GM12878 (cell line): ENCODE results near the gene NCKAP5L.

Experiments used
- CTCF ChIP-seq, 3 experiments: IDR thresholded peaks in 2 of 3; conservative IDR thresholded peaks in 1 of 3; 2 replicates each; pipeline ENCODE4 v1.5.1; 2011; ENCODE audit warnings: low read depth in 3 of 3, low read length in 3 of 3, mild to moderate bottlenecking in 3 of 3, control low read depth in 2 of 3, moderate library complexity in 2 of 3, inconsistent platforms in 1 of 3, mixed read lengths in 1 of 3; ENCODE audit not compliant: control insufficient read depth in 2 of 3, insufficient read depth in 1 of 3; ENCODE audit errors: extremely low read depth in 1 of 3
- MXI1 ChIP-seq: fragments of 150-350 bp; IDR thresholded peaks from 2 replicates; pipeline ENCODE4 v1.6.1; 2011; ENCODE audit warnings: low read depth, mild to moderate bottlenecking, inconsistent platforms, low read length, improper control_type of control experiment
- MYC ChIP-seq: IDR thresholded peaks from 2 replicates; pipeline ENCODE4 v1.6.1; 2011; ENCODE audit warnings: mild to moderate bottlenecking, low read length, moderate library complexity, inconsistent platforms; ENCODE audit not compliant: insufficient read depth, insufficient replicate concordance, insufficient read length, severe bottlenecking
- POLR2A ChIP-seq: IDR thresholded peaks from 2 replicates; pipeline ENCODE4 v1.6.1; 2011; ENCODE audit warnings: low read depth, mild to moderate bottlenecking, low read length
- POLR2AphosphoS2 ChIP-seq: IDR thresholded peaks from 2 replicates; pipeline ENCODE4 v1.6.1; 2011; ENCODE audit warnings: low read depth, mild to moderate bottlenecking, low read length, improper control_type of control experiment, moderate library complexity
- ZBED1 ChIP-seq: IDR thresholded peaks from 2 replicates; pipeline ENCODE4 v1.6.1; 2016; ENCODE audit warnings: borderline replicate concordance
- ZNF24 ChIP-seq: fragments of 450-650 bp; IDR thresholded peaks from 2 replicates; pipeline ENCODE4 v1.6.1; 2017; ENCODE audit warnings: antibody characterized with exemption, mild to moderate bottlenecking

GRCh38 chr12:49806877-49807276 lies 21.3 kb downstream of the NCKAP5L start:
- no peak for TF ChIP-seq ZNF24
- no peak for TF ChIP-seq POLR2A
- no peak for TF ChIP-seq MXI1
- TF ChIP-seq CTCF (IDR thresholded peaks at IDR 0.05 in 2 of 3, conservative IDR thresholded peaks at IDR 0.05 in 1 of 3; ENCODE audit: control insufficient read depth in 2 of 3, extremely low read depth in 1 of 3, insufficient read depth in 1 of 3, low read depth in 3 of 3, low read length in 3 of 3) = no peak
- no peak for TF ChIP-seq ZBED1
- no peak for TF ChIP-seq MYC
- no peak for TF ChIP-seq POLR2AphosphoS2
